GM12874 (cell line): Measurements from ENCODE around the gene PSMD5.

ENCODE experiments used
- CTCF ChIP-seq: IDR thresholded peaks from 2 replicates; pipeline ENCODE4 v1.5.1; 2011; ENCODE audit warnings: low read depth, mild to moderate bottlenecking, control low read depth, low read length, moderate library complexity; ENCODE audit not compliant: insufficient read depth

Gene PSMD5

DNA sequence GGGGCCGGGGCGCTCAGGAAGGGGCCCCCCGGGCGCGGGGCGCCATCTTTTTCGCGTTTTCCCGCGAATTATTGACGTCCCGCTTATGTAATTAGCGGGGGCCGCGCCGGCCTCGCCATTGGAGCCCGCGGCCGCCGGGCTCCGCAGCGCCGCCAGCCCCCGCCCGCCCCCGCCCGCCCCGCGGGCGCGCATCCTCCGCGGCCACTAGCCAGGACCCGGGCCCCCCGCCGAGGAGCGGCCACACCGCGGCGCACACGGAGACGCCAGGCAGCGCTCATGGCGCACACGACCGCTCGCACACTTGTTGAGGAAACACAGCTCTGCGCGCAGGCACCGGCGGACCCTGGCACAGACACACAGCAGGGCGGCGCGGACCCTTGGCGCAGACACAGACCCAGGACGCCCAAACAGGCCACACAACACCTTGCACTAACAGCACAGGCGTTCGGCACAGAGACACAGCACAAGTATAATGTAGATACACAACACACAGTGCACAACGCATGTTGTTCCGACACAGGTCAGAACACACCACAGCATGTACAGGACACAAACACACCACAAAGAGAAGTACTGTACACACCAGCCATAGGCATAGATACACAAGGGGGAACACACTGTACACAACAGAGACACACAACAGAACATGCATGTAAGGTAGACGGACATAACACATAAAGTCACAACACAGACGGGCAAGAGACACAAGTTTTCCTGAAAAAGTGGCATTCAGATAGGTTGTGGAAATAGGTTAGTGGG, 34.7 kb upstream of the PSMD5 start:
- TF ChIP-seq CTCF: peak; percentile 30; the same call in 1 of the 2 replicates

- no peak for TF ChIP-seq CTCF
These were observed 34.1 kb upstream of the PSMD5 start, which contains the start of gene PHF19 for GRCh38 chr9:120876842-120877240. PHF19 (minus strand) TSS chr9:120877188; CDS start chr9:120874741, 2,447 bp downstream.

DNA sequence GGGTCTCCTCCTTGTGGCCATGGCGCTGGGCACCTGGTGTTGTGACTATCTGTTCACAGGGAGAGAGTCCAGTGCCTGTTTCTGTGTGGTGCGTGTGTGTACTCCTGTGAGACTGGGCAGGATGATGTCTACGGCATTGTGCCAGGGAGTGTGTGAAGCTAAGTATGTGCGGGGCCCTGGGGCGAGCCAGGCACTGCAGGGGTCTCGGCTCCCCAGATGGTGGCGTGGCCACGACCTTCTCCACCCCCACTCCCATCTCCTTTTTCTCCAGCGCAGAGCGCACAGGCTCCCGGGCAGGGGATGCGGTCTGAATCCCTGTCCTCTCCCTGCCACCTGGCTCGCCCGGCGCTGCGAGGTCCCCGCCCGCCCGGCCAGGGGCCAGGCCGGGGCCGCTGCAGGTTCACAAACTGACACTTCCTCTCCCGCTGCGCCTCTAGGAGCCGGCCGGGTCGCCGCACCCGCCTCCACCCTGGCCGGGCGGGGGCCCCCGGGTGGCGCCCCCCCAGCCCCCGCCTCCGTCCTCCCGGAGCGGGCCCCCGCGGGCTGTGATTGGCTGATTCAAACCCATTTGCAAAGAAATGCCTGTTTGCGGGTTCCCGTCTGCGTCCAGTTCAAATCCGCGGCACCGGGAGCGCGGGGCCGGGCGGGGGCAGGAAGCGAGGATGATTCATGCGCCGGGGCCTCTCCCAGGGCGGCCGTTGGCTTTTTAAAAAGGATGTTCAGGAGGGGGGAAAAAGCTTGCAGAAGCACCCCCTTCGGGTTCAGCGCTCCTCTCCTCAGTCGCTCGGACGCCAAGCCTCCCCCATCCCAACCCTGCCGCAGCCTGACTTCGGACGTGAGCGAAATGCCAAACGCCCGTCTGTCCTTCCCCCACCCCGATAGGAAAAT, 33.5 kb upstream of the PSMD5 start:
- TF ChIP-seq CTCF: 0 out of 2 replicates have a peak, but pooled peaks have one; percentile 10

DNA sequence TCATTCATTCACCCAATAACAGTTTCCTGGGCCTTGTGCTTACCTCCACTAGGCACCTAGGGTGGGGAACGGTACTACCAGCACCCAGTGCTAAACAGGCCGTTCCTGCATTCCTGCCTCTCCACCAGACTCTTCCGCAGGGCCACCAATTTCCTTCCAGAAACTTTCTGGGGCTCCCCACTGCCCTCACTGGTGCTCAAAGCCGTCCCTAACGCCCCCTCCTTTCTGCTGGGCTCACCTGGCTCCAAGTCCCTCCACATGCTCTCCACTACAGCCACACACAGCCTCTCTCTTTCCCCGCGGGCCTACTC, 32.9 kb upstream of the PSMD5 start:
- no peak for TF ChIP-seq CTCF

DNA sequence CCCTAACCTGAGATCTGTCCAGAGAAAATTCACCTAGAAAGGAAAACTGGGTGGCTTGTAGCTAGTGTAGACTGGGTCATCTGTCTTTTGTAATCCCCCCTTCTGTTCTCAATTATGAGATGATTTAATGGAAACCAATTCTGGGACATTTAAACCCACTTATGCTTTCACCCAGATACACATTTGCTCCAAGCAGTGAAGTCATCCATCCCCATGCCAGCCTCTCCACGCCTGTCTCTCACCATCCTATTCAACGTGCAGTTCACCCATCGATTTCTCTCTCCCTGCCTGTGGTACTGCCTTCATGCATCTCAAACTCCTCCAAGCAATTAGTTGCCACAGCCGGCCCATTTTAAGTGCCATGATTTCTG, 32.5 kb upstream of the PSMD5 start:
- no peak for TF ChIP-seq CTCF

DNA sequence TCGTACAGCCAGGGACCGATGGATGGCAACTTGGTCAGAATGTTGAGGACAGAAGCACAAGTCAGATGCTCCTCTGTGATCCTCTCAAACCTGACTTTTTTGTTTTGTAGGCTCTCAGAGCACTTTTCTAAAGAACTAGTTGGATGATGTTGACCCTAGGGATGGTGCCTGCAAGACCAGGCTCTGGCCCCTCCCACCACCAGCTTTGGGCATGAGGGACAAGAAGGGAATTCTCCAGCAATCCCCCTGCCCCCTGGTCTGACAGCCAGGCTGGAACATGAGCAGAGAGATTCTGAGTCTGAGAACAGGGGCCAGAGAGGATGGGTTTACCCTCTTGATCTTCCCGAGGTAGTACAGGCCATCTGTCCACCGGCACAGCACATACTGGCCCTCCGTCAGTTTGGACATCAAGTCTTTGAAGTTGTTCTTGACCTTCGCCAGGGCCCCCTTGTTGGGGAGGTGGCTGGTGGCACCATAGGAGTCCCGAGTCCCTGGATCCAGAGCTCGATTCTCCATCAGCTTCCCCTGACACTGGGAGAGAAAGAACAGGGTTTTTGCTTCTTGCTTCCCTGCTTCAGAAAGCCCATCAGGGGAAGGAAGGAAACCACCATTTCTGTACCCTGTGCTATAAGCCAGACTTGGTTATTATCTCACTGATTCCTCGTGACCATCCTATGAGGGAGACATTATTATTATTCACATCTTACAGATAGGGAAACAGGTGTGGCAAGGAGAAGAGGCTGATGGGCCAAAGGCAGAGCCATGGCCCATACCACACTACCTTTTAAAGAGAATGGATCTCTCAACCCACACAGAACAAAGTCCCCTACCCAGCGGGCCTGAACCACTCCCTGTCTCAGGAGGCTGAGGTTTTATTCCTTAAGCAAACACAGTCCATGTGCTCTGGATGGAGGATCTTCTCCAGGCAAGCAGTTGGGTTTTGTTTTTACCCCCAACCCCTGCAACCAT, 31.8 kb upstream of the PSMD5 start:
- TF ChIP-seq CTCF: no peak

- no peak for TF ChIP-seq CTCF
These were observed 30.8 kb upstream of the PSMD5 start for GRCh38 chr9:120873512-120873911.
